HG03025 (cell line): ENCODE data around the gene CCDC187.

Experiments
- ATAC-seq: cut with Tn5 transposase; IDR thresholded peaks from one replicate; pipeline ENCODE4 v1.9.1; 2021; ENCODE audit warnings: mild to moderate bottlenecking, moderate library complexity; ENCODE audit not compliant: unreplicated experiment, low FRiP score

CCDC187 gene

GRCh38 chr9:136233868-136234267 is 70.0 kb downstream of the CCDC187 start:
- ATAC-seq = no peak

- no peak for ATAC-seq
Observed at GRCh38 chr9:136233411-136233810, 70.5 kb downstream of the CCDC187 start.

- no peak for ATAC-seq
Observed at GRCh38 chr9:136232969-136233368, 70.9 kb downstream of the CCDC187 start.

GRCh38 chr9:136231478-136232297 is 72.2 kb downstream of the CCDC187 start:
- no peak for ATAC-seq

- no peak for ATAC-seq
Observed at GRCh38 chr9:136230773-136231172, 73.1 kb downstream of the CCDC187 start.

GRCh38 chr9:136230365-136230764 is 73.5 kb downstream of the CCDC187 start:
- ATAC-seq = no peak

GRCh38 chr9:136229096-136230065 is 74.5 kb downstream of the CCDC187 start:
- no peak for ATAC-seq

- ATAC-seq = no peak
Observed at GRCh38 chr9:136228107-136228875, 75.6 kb downstream of the CCDC187 start.

GRCh38 chr9:136226680-136227407 is 77.0 kb downstream of the CCDC187 start:
- ATAC-seq = no peak

- peak; percentile 46 for ATAC-seq
Observed at GRCh38 chr9:136225748-136226679, 77.9 kb downstream of the CCDC187 start.

- peak; percentile 39 for ATAC-seq
Observed at GRCh38 chr9:136225366-136225747, 78.5 kb downstream of the CCDC187 start.

- ATAC-seq = no peak
Observed at GRCh38 chr9:136223871-136224640, 79.8 kb downstream of the CCDC187 start.

- ATAC-seq = no peak
Observed at GRCh38 chr9:136222906-136223285, 81.0 kb downstream of the CCDC187 start.

GRCh38 chr9:136222166-136222905 is 81.6 kb downstream of the CCDC187 start:
- no peak for ATAC-seq

- ATAC-seq = no peak
Observed at GRCh38 chr9:136220017-136220729, 83.7 kb downstream of the CCDC187 start.

- no peak for ATAC-seq
Observed at GRCh38 chr9:136219276-136219675, 84.6 kb downstream of the CCDC187 start.

GRCh38 chr9:136218673-136219072 is 85.2 kb downstream of the CCDC187 start:
- ATAC-seq = no peak
